ELF-1 (cell line): ENCODE measurements around the gene PCDHB7.
"Not testable (repeated sequence)": the region's sequence is repeated elsewhere in the genome, so short reads cannot be mapped to it uniquely, and the experiment has no call there.

Experiments used
- DNase-seq: peaks from one replicate; pipeline ENCODE4 v3.0.0-alpha.2; 2016; ENCODE audit warnings: low read depth, low spot score

PCDHB7 gene

GRCh38 chr5:141180313-141180712, 7.9 kb downstream of the PCDHB7 start:
- DNase-seq: no peak

- peak; percentile 53 for DNase-seq
These were observed 9.8 kb downstream of the PCDHB7 start, which contains the start of gene PCDHB16 for GRCh38 chr5:141182248-141182647. TSS of gene PCDHB16 (plus strand) at chr5:141182387. CDS start at chr5:141182560, 173 bp downstream.

GRCh38 chr5:141184117-141184855, 11.8 kb downstream of the PCDHB7 start:
- not testable (repeated sequence) for DNase-seq

- DNase-seq: peak; percentile 29
These were observed 14.6 kb downstream of the PCDHB7 start, which contains the start of gene PCDHB9 for GRCh38 chr5:141186897-141187512. TSS of gene PCDHB9 (plus strand) at chr5:141187161. CDS start at chr5:141187319, 158 bp downstream.

DNA sequence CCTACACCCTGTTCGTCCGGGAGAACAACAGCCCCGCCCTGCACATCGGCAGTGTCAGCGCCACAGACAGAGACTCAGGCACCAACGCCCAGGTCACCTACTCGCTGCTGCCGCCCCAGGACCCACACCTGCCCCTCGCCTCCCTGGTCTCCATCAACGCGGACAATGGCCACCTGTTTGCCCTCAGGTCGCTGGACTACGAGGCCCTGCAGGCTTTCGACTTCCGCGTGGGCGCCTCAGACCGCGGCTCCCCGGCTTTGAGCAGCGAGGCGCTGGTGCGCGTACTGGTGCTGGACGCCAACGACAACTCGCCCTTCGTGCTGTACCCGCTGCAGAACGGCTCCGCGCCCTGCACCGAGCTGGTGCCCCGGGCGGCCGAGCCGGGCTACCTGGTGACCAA, 16.2 kb downstream of the PCDHB7 start:
- not testable (repeated sequence) for DNase-seq

- not testable (repeated sequence) for DNase-seq
These were observed 16.7 kb downstream of the PCDHB7 start for GRCh38 chr5:141189131-141189530.

DNA sequence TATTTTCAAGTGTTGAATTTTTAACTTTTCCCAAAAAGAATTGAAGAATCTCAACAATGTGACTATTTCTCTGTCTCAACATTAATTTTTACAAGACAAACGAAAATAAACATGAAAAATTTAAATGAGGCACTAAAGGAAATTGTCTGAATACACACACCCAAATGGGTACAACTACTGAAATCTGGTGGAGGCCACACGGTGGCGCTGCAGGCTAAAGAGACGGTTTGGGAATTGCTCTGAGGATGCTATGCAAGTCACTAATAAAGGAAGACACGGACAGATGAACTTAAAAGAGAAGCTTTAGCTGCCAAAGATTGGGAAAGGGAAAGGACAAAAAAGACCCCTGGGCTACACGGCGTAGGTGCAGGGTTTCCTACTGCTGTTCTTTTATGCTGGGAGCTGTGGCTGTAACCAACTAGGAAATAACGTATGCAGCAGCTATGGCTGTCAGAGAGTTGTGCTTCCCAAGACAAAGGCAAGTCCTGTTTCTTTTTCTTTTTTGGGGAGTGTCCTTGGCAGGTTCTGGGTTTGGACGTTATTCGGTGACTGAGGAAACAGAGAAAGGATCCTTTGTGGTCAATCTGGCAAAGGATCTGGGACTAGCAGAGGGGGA, 19.8 kb downstream of the PCDHB7 start, which contains the start of gene PCDHB10:
TSS of gene PCDHB10 (plus strand) at position 244 of the 616 bp plus-strand sequence. CDS start at position 444, 200 bp downstream.
- DNase-seq: peak; percentile 72

DNA sequence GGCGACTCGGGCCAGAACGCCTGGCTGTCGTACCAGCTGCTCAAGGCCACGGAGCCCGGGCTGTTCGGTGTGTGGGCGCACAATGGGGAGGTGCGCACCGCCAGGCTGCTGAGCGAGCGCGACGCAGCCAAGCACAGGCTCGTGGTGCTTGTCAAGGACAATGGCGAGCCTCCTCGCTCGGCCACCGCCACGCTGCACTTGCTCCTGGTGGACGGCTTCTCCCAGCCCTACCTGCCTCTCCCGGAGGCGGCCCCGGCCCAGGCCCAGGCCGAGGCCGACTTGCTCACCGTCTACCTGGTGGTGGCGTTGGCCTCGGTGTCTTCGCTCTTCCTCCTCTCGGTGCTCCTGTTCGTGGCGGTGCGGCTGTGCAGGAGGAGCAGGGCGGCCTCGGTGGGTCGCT, 21.9 kb downstream of the PCDHB7 start:
- not testable (repeated sequence) for DNase-seq

DNA sequence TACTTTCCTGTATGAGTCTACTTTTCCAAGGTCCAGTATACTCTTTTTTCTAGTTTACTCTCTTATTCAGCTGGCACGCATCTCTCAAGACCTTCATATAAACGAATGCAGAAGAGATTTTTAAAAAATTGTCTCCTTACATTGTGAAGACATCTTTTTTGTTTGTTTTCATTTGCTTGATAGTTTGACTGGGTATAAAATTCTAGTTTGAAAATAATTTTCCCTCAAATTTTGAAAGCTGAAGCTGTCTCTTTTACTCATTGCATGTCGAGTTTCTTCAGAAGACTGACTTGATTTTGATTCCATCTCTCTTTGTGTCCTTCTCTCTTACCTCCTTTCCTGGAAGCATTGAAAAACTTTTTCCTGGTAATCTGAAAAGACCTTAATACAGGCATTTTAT, 23.9 kb downstream of the PCDHB7 start:
- no peak for DNase-seq

DNA sequence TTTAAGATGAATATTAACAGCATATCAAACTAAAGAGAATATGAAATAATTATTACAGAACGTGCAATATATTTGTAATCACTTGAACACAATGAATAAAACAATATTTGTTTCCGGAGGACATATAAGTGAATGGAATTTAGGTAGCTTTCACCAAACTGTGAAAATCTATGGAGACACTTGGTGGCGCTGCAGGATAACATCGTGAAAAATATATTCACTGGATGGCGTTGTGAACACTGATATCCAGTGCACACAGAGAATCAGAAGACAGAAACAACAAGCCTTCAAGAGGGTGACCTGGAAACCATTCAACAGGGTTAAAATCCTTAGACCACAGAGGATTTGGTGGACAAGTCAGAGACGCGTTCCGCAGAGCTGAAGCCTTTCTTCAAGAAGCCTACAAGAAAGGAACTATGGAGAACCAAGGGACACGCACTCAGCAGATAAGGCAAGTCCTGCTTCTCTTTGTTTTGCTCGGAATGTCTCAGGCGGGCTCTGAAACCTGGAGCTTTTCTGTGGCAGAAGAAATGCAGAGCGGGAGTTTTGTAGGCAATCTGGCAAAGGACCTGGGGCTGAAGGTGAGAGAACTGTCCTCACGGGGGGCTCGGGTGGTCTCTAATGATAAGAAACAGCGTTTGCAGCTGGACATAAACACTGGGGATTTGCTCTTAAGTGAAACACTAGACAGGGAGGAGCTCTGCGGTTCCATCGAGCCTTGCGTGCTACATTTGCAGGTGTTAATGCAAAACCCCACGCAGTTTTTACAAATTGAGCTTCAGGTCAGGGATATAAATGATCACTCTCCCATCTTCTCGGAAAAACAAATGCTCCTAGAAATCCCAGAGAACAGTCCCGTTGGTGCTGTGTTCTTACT, 27.2 kb downstream of the PCDHB7 start, which contains the start of gene PCDHB11:
TSS of gene PCDHB11 (plus strand) at position 269 of the 877 bp plus-strand sequence. CDS start at position 417, 148 bp downstream.
- DNase-seq: no peak

DNA sequence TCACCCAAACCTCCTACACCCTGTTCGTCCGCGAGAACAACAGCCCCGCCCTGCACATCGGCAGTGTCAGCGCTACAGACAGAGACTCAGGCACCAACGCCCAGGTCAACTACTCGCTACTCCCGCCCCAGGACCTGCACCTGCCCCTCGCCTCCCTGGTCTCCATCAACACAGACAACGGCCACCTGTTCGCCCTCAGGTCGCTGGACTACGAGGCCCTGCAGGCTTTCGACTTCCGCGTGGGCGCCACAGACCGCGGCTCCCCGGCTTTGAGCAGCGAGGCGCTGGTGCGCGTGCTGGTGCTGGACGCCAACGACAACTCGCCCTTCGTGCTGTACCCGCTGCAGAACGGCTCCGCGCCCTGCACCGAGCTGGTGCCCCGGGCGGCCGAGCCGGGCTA, 28.7 kb downstream of the PCDHB7 start:
- not testable (repeated sequence) for DNase-seq

GRCh38 chr5:141201646-141202045, 29.2 kb downstream of the PCDHB7 start:
- DNase-seq: not testable (repeated sequence)

- no peak for DNase-seq
These were observed 36.0 kb downstream of the PCDHB7 start, which contains the start of gene PCDHB12 for GRCh38 chr5:141208478-141208877. TSS of gene PCDHB12 (plus strand) at chr5:141208719. CDS start at chr5:141208908, 189 bp downstream.

DNA sequence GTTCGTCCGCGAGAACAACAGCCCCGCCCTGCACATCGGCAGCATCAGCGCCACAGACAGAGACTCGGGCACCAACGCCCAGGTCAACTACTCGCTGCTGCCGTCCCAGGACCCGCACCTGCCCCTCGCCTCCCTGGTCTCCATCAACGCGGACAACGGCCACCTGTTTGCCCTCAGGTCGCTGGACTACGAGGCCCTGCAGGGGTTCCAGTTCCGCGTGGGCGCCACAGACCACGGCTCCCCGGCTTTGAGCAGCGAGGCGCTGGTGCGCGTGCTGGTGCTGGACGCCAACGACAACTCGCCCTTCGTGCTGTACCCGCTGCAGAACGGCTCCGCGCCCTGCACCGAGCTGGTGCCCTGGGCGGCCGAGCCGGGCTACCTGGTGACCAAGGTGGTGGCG, 37.8 kb downstream of the PCDHB7 start:
- DNase-seq: not testable (repeated sequence)

- DNase-seq: not testable (repeated sequence)
These were observed 38.4 kb downstream of the PCDHB7 start for GRCh38 chr5:141210849-141211248.

- peak; percentile 62 for DNase-seq
These were observed 41.4 kb downstream of the PCDHB7 start, which contains the start of gene PCDHB13 for GRCh38 chr5:141213656-141214339. TSS of gene PCDHB13 (plus strand) at chr5:141213919. CDS start at chr5:141214124, 205 bp downstream.

DNA sequence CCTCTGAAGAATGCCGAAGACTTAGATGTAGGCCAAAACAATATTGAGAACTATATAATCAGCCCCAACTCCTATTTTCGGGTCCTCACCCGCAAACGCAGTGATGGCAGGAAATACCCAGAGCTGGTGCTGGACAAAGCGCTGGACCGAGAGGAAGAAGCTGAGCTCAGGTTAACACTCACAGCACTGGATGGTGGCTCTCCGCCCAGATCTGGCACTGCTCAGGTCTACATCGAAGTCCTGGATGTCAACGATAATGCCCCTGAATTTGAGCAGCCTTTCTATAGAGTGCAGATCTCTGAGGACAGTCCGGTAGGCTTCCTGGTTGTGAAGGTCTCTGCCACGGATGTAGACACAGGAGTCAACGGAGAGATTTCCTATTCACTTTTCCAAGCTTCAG, 42.1 kb downstream of the PCDHB7 start:
- DNase-seq: not testable (repeated sequence)

GRCh38 chr5:141215504-141215903, 43.1 kb downstream of the PCDHB7 start:
- DNase-seq: not testable (repeated sequence)

GRCh38 chr5:141216035-141216434, 43.6 kb downstream of the PCDHB7 start:
- DNase-seq: not testable (repeated sequence)

DNA sequence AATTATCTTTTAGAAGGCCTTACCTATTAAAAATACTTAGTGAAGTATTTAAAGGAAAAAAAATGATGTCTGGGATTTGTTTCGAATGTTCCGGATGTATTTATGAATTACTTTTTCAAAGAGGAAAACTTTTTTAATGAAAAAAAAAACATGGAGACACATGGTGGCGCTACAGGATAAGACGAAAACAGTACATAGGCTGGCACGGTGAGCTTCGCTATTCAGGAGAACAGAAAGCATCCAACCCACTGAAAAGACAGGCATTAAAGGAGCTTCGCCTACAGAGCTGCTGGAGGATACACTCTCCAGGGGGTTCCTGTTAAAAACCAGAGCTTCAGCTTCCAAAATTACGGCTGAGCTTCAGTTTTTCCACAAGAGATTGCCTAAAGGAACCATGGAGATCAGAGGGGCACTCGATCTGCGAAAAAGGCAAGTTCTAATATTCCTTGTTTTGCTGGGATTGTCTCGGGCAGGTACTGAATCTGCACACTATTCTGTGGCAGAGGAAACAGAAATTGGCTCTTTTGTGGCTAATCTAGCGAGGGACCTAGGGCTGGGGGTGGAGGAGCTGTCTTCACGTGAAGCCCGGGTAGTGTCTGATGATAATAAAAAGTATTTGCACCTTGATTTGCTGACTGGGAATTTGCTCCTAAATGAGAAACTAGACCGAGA, 50.8 kb downstream of the PCDHB7 start, which contains the start of gene PCDHB14:
TSS of gene PCDHB14 (plus strand) at position 232 of the 672 bp plus-strand sequence. CDS start at position 395, 163 bp downstream.
- peak; percentile 46 for DNase-seq
